Kidney (tissue), 14 donors: ENCODE measurements around the gene NCDN. TPM values are rescaled to one million over a fixed set of nuclear protein-coding genes. Genes with fewer than 3 reads are reported as not detected.

Experiments used
- DNase-seq, 5 donors: peaks; one replicate each; pipeline ENCODE4 v3.0.0-alpha.2; 2013 to 2020
- FAIRE-seq: peaks from 2 replicates; lab custom pipeline; 2012; peaks lifted over from hg19 to GRCh38; lab: Jason Lieb, UNC
- H3K27ac ChIP-seq, 2 donors: one replicate each; pipeline ENCODE4 v1.7.0; 2013; ENCODE audit warnings: low read depth in 2 of 2, low read length in 2 of 2, inconsistent platforms in 1 of 2
- H3K27me3 ChIP-seq: one replicate; pipeline ENCODE4 v1.7.1; 2013; ENCODE audit warnings: low read length, inconsistent platforms; ENCODE audit not compliant: control insufficient read depth, insufficient read depth
- H3K36me3 ChIP-seq, 3 donors: one replicate each; pipeline versions ENCODE4 v1.7.0 to v1.7.1; 2013; ENCODE audit warnings: low read length in 3 of 3, control low read depth in 1 of 3, inconsistent platforms in 1 of 3; ENCODE audit not compliant: insufficient read depth in 3 of 3, control insufficient read depth in 2 of 3
- H3K4me1 ChIP-seq, 3 donors: one replicate each; pipeline versions ENCODE4 v1.7.0 to v1.7.1; 2013; ENCODE audit warnings: low read length in 3 of 3, inconsistent platforms in 1 of 3, low read depth in 1 of 3; ENCODE audit not compliant: control insufficient read depth in 2 of 3, insufficient read depth in 2 of 3
- H3K4me3 ChIP-seq, 3 donors: one replicate each; pipeline versions ENCODE4 v1.7.0 to v1.8.1; 2013; ENCODE audit warnings: low read length in 3 of 3, control low read depth in 1 of 3, inconsistent platforms in 1 of 3
- H3K9ac ChIP-seq, 3 donors: one replicate each; pipeline versions ENCODE4 v1.7.0 to v1.7.1; 2013; ENCODE audit warnings: low read length in 3 of 3, control low read depth in 1 of 3, inconsistent platforms in 1 of 3
- H3K9me3 ChIP-seq, 3 donors: one replicate each; pipeline versions ENCODE4 v1.7.0 to v1.7.1; 2013; ENCODE audit warnings: low read length in 3 of 3, control low read depth in 1 of 3, inconsistent platforms in 1 of 3; ENCODE audit not compliant: control insufficient read depth in 2 of 3, insufficient read depth in 1 of 3
- intact Hi-C: fragments of 100-400 bp; cut with DNase I; formaldehyde crosslinking; loops from one replicate; pipeline ENCODE4 v1.11.1; 2022
- polyA plus RNA-seq: library from polyadenylated mRNA; stranded (reverse); fragments of 350-450 nt; fragmentation: Illumina TruSeq; extraction: RNeasy Lipid Tissue Mini Kit (QIAGEN cat#74804); gene quantifications from one replicate; pipeline ENCODE4 v1.2.3, GENCODE V29; 2014; ENCODE audit warnings: low read depth, low replicate concordance; ENCODE audit not compliant: insufficient read depth
- total RNA-seq: library from RNA; stranded (reverse); fragmentation: NEBNext Ultra II Directional; extraction: Animal tissue kit (Norgen Biotek cat#: 25700); gene quantifications from one replicate; pipeline ENCODE4 v1.2.1, GENCODE V29; 2021
- TF ChIP-seq, protein P1 (sequence below): IDR thresholded peaks from 3 replicates; pipeline ENCODE4 v1.5.1; 2012; ENCODE audit warnings: mild to moderate bottlenecking, moderate library complexity, borderline replicate concordance; ENCODE audit not compliant: insufficient read depth; ENCODE audit errors: extremely low read depth
- donor health status: control.
- donor health status: control.
- donor health status: control.
- donor health status: control.
- donor health status: control.
- donor health status: DM: yes; HTN: yes; CAD: no.
- donor health status: Normal renal cell carcinoma (clear cell type).

The NCDN gene
- total and polyA plus RNA-seq, 2 donors from 2014 or later, result 14.3 to 22.4 TPM

DNA sequence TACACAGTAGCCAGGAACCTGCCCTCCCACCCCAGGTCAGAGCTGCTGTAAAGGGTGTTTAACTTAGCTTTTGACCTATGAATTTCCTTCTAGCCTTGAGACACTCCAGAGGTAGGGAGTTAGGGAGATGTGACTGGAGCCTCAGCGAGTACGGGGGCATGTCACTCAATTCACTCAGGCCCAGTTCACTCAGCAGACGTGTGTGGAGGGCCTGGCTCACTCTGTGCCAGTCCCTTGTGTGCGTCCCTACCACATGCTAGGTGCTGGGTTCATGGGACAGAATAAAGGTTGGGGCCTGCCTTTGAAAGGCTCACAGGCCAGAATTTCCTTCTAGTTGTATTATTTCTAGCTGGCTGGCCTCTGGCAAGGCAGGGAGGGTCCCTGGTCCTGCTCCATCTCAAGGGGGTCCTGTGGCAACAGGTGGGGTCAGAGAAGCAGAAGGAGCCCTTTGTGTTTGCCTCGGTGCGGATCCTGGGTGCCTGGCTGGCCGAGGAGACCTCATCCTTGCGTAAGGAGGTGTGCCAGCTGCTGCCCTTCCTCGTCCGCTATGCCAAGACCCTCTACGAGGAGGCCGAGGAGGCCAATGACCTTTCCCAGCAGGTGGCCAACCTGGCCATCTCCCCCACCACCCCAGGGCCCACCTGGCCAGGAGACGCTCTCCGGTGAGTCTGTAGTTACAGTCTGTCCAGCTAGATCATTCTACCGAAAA lies 4.5 kb downstream of the NCDN start:
- intact Hi-C loops, result loop anchor here (5.0 kb wide), 1 partner anchor 110 kb away; no protein-coding TSS in a partner anchor
- no peaks in the 10 kb centered on the region for H3K9me3 ChIP-seq

DNA sequence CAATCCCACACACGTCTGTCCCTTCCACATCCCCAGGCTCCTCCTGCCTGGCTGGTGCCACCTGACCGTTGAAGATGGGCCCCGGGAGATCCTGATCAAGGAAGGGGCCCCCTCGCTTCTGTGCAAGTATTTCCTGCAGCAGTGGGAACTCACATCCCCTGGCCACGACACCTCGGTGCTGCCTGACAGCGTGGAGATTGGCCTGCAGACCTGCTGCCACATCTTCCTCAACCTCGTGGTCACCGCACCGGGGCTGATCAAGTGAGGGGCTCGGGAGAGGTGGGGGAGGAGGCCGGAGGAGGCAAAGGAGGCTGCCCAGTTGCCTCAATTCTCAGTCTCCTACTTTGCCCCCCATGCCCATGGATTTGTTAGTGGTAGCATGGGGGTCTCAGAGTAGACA lies 5.6 kb downstream of the NCDN start:
- FAIRE-seq (no peak), DNase-seq (peak in 1 of 5 donors; percentile 63)
- Histone ChIP-seq H3K27me3 (no peaks in the 10 kb centered on the region), H3K9me3 (no peaks in the 10 kb centered on the region), H3K27ac (no peak overlapping the region), H3K4me3 (no peak overlapping the region), H3K36me3 (peaks cover 0 to 9% (median 3%) of the 10 kb centered on the region in 3 donors), H3K9ac (no peak overlapping the region), H3K4me1 (peaks cover 0 to 9% (median 0%) of the 10 kb centered on the region in 3 donors)
- TF ChIP-seq, protein P1, sequence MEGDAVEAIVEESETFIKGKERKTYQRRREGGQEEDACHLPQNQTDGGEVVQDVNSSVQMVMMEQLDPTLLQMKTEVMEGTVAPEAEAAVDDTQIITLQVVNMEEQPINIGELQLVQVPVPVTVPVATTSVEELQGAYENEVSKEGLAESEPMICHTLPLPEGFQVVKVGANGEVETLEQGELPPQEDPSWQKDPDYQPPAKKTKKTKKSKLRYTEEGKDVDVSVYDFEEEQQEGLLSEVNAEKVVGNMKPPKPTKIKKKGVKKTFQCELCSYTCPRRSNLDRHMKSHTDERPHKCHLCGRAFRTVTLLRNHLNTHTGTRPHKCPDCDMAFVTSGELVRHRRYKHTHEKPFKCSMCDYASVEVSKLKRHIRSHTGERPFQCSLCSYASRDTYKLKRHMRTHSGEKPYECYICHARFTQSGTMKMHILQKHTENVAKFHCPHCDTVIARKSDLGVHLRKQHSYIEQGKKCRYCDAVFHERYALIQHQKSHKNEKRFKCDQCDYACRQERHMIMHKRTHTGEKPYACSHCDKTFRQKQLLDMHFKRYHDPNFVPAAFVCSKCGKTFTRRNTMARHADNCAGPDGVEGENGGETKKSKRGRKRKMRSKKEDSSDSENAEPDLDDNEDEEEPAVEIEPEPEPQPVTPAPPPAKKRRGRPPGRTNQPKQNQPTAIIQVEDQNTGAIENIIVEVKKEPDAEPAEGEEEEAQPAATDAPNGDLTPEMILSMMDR, result no peak
- intact Hi-C loops, result loop anchor here (5.0 kb wide), 1 partner anchor 111 kb away; no protein-coding TSS in a partner anchor

More for the DNA sequence above, 4.5 kb downstream of the NCDN start:
- DNase-seq (peak in 1 of 5 donors; percentile 60), FAIRE-seq (no peak)
- H3K27me3 ChIP-seq, result no peaks in the 10 kb centered on the region
- H3K27ac ChIP-seq, result no peak overlapping the region
- TF ChIP-seq, protein P1, result no peak
- H3K9ac ChIP-seq, result no peak overlapping the region
- H3K36me3 ChIP-seq, result peaks cover 0 to 9% (median 3%) of the 10 kb centered on the region in 3 donors
- no peak overlapping the region for H3K4me3 ChIP-seq
- peaks cover 0 to 9% (median 0%) of the 10 kb centered on the region in 3 donors for H3K4me1 ChIP-seq

DNA sequence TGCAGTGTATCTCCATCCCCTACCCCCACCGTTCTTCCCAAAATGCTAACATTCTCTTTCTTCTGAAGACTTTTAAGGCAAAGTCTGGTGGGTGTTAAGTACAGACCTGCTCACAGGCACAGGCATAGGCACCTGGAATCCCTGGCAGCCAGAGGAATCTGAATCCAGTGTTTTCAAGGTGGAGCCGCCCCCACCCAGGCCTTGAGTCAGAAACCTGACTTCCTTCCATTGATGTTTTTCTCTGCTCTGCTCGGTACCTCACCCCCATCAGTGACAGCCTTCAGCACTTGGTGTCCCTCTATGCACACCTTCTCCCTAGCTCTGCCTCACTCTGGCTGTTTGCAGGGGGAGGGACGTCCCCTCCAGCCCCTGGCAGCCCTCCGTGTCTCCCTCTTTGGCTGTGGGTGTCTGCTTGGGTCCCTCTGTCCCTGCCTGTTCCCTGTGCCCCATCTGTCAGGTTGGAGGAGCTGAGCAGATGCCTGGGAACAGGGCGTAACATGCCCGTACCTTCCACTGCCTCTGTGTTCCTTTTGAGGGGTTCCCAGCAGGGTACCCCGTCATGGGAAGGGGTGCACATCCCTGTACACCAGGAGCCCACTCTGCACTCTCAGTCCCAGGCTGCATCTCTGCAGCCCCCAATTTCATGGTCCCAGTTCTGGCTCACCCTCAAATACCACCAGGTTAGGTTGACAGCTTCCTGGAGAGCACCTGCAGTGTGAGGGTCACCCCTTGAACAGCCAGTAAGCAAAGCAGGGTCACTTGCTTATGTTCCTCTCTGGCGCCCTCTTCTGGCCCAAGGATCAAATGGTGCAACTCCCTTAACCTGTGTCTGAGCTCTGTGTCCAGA lies 6.7 kb downstream of the NCDN start:
- Histone ChIP-seq H3K27ac (no peak overlapping the region), H3K4me3 (no peak overlapping the region), H3K9ac (no peak overlapping the region), H3K4me1 (peaks cover 0 to 5% (median 0%) of the 10 kb centered on the region in 3 donors), H3K27me3 (no peaks in the 10 kb centered on the region), H3K9me3 (no peaks in the 10 kb centered on the region), H3K36me3 (peaks cover 0 to 9% (median 3%) of the 10 kb centered on the region in 3 donors)
- DNase-seq (peak; percentile 71 to 91 (median 81)), FAIRE-seq (no peak)
- TF ChIP-seq, protein P1, result peak; percentile 74
- intact Hi-C loops, result loop anchor here (5.0 kb wide), 1 partner anchor 112 kb away; no protein-coding TSS in a partner anchor
